Fibroblast of lung (primary cell): ENCODE measurements around the gene SPINDOC.

ENCODE experiments used
- EZH2 ChIP-seq: IDR thresholded peaks from 2 replicates; pipeline ENCODE4 v1.5.1; 2012; ENCODE audit warnings: low read length, control low read depth, mild to moderate bottlenecking; ENCODE audit errors: missing control alignments
- TF ChIP-seq, protein P1 (sequence below), 2 donors: IDR thresholded peaks in 1 of 2; conservative IDR thresholded peaks in 1 of 2; 1 replicate in 1 of 2; 2 replicates in 1 of 2; pipeline ENCODE4 v1.5.1; 2011 to 2012; ENCODE audit warnings: low read length in 2 of 2, control low read depth in 1 of 2, inconsistent platforms in 1 of 2, low read depth in 1 of 2, mild to moderate bottlenecking in 1 of 2

DNA sequence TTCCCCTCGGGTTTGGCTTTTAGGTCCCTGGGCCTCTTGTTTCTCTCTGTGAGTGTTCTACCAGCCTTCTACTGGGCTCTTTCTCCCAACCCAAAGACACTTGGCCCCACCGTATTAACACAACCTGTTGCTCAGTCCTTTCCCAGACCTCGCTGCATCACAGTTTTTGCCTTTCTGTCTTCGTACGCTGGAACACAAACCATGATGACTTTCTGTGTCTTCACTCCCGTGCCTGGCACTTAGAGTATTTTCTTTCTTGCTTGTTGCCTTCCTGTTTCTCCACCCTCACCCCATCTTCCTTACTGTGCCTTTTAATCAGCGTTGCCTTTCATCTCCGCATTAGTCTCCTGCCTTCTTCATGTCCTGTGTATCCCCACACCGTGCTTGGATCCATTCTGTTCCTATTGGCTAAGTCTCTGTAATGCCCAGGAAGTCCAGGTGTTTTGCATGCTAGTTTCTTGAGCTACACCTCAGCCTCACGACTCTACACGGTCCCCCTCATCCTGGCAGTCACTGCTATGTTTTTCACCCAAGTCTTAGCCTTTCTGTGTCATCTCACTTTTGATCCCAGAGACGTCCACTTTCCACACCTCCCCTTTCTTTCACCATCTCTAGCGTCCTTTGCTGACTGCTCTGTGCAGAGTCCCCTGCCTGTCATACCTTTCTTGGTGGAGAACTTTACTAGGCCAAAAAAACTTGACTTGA, 27.3 kb downstream of the SPINDOC start:
- TF ChIP-seq, protein P1, sequence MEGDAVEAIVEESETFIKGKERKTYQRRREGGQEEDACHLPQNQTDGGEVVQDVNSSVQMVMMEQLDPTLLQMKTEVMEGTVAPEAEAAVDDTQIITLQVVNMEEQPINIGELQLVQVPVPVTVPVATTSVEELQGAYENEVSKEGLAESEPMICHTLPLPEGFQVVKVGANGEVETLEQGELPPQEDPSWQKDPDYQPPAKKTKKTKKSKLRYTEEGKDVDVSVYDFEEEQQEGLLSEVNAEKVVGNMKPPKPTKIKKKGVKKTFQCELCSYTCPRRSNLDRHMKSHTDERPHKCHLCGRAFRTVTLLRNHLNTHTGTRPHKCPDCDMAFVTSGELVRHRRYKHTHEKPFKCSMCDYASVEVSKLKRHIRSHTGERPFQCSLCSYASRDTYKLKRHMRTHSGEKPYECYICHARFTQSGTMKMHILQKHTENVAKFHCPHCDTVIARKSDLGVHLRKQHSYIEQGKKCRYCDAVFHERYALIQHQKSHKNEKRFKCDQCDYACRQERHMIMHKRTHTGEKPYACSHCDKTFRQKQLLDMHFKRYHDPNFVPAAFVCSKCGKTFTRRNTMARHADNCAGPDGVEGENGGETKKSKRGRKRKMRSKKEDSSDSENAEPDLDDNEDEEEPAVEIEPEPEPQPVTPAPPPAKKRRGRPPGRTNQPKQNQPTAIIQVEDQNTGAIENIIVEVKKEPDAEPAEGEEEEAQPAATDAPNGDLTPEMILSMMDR (conservative IDR thresholded peaks at IDR 0.05 in 1 of 2, IDR thresholded peaks at IDR 0.05 in 1 of 2; ENCODE audit: low read depth in 1 of 2, low read length in 2 of 2), result no peak
- no peak for TF ChIP-seq EZH2
